ENCODE results near the gene AZU1. TPM values are rescaled to one million over a fixed set of nuclear protein-coding genes. Genes with fewer than 3 reads are reported as not detected.

Gene AZU1
- polyA plus RNA-seq, 3 donors = 2.7 to 5.7 (median 4.3) TPM

DNA sequence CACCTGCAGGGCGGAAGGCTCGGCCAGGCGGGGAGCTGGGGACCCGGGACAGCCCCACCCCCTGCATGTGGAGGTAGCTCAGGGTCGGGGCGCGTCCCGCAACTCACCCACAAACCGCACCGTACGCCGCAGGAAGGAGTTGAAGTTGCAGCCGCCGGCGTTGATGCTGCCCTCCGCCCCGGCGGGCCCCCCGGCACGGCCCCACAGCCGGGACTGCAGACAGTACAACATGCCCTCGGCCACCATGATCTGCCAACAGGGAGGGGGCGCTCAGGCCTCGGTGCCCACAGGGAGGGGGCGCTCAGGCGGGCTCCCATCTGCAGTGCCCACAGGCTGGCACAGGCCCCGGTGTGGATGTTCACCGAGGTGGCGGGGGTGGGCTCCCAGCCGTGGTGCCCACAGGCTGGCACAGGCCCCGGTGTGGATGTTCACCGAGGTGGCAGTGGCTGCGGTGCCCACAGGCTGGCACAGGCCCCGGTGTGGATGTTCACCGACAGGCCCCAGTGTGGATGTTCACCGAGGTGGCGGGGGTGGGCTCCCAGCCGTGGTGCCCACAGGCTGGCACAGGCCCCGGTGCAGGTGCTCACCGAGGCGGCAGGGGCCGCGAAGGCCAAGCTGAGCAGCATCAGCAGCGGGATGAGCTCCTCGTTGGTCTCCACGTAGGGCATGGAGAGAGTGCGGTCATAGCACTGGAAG, 12.4 kb upstream of the AZU1 start:
- Histone ChIP-seq H3K27me3 (ENCODE audit: control insufficient read depth in 2 of 2, insufficient read depth in 2 of 2, low read length in 2 of 2) (no peaks in the 10 kb centered on the region), H3K4me1 (ENCODE audit: control insufficient read depth in 1 of 2, insufficient read depth in 2 of 2, low read length in 2 of 2) (no peaks in the 10 kb centered on the region), H3K27ac (ENCODE audit: low read depth in 1 of 2, low read length in 2 of 2) (no peak overlapping the region), H4K20me1 (ENCODE audit: insufficient read depth, low read length) (peaks cover 28% of the 10 kb centered on the region), H3K4me3 (replicated peaks in 1 of 3; ENCODE audit: low read depth in 2 of 3, low read length in 3 of 3) (no peak overlapping the region), H3K9ac (ENCODE audit: insufficient read depth, low read length, poor library complexity, severe bottlenecking) (no peak overlapping the region), H2AFZ (ENCODE audit: insufficient read depth, low read depth, low read length, poor library complexity, severe bottlenecking) (no peak overlapping the region), H3K9me3 (replicated peaks in 1 of 2; ENCODE audit: control insufficient read depth in 1 of 2, insufficient read depth in 1 of 2, low read length in 2 of 2) (no peaks in the 10 kb centered on the region), H3K79me2 (ENCODE audit: insufficient read depth, low read length) (peaks cover 18% of the 10 kb centered on the region), H3K4me2 (replicated peaks; ENCODE audit: extremely low read depth, low read length, poor library complexity, severe bottlenecking) (no peak overlapping the region), H3K36me3 (replicated peaks in 1 of 2; ENCODE audit: control insufficient read depth in 1 of 2, insufficient read depth in 2 of 2, low read length in 2 of 2) (peaks cover 19 to 20% of the 10 kb centered on the region in 2 donors)
- intact Hi-C loops (cut with micrococcal nuclease) = loop anchor here in 1 of 2 donors (5.0 kb wide), 1 partner anchor 37 kb away; the partner anchor contains the start of gene ELANE
- peaks cover 0 to 1% (median 0%) of the 10 kb centered on the region in 3 donors for H3K27me3 Mint-ChIP-seq (ENCODE audit: low read depth in 3 of 3)
- no peak for DNase-seq
- TF ChIP-seq, protein P1, sequence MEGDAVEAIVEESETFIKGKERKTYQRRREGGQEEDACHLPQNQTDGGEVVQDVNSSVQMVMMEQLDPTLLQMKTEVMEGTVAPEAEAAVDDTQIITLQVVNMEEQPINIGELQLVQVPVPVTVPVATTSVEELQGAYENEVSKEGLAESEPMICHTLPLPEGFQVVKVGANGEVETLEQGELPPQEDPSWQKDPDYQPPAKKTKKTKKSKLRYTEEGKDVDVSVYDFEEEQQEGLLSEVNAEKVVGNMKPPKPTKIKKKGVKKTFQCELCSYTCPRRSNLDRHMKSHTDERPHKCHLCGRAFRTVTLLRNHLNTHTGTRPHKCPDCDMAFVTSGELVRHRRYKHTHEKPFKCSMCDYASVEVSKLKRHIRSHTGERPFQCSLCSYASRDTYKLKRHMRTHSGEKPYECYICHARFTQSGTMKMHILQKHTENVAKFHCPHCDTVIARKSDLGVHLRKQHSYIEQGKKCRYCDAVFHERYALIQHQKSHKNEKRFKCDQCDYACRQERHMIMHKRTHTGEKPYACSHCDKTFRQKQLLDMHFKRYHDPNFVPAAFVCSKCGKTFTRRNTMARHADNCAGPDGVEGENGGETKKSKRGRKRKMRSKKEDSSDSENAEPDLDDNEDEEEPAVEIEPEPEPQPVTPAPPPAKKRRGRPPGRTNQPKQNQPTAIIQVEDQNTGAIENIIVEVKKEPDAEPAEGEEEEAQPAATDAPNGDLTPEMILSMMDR (IDR thresholded peaks at IDR 0.05) = no peak
- peaks cover 10 to 29% of the 10 kb centered on the region in 2 donors for H3K36me3 Mint-ChIP-seq
- no peak overlapping the region for H3K4me3 Mint-ChIP-seq
- peaks cover 1% of the 10 kb centered on the region for H3K4me1 Mint-ChIP-seq
- WGBS (ENCODE audit: insufficient coverage) = 88% methylated on average over 46 of the region's 47 CpGs
- peaks cover 0 to 11% (median 0%) of the 10 kb centered on the region in 7 donors for H3K9me3 Mint-ChIP-seq
- no peak overlapping the region for H3K27ac Mint-ChIP-seq

DNA sequence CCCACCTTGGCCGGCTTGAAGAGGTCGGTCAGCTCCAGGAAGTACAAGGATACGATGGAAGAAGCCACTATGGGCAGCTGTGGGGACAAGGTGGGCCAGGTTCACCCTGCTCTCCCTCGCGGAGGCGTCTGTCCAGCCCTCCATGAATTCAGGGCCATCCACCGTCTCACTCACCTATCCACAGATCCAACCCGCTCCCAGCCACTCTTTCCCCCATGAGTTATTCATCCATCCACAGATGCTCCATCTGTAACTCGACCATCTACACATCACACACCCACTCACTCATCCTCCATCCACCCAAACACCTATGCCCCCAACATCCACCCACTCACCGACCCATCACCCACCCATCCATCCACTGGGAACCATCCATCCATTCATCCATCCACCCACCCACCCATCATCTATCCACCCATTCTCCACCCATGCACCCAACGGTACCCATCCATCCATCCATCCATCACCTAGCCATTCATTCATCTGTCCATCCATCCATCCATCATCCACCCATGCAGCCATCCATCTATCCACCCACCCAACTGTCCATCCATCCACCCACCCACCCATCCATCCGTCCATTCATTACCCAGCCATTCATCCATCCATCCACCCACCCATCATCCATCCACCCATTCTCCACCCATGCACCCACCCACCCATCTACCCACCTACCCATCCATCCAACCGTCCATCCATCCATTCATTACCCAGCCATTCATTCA, 11.7 kb upstream of the AZU1 start:
- H3K4me1 Mint-ChIP-seq = peaks cover 1% of the 10 kb centered on the region
- DNase-seq = no peak
- no peak overlapping the region for H3K4me2 ChIP-seq (replicated peaks; ENCODE audit: extremely low read depth, low read length, poor library complexity, severe bottlenecking)
- TF ChIP-seq, protein P1 (IDR thresholded peaks at IDR 0.05) = no peak
- 97% methylated on average over 13 of the region's 13 CpGs for WGBS (ENCODE audit: insufficient coverage)
- no peak overlapping the region for H3K4me3 ChIP-seq (replicated peaks in 1 of 3; ENCODE audit: low read depth in 2 of 3, low read length in 3 of 3)
- no peak overlapping the region for H3K9ac ChIP-seq (ENCODE audit: insufficient read depth, low read length, poor library complexity, severe bottlenecking)
- intact Hi-C loops (cut with micrococcal nuclease) = loop anchor here in 1 of 2 donors (5.0 kb wide), 1 partner anchor 36 kb away; the partner anchor contains the start of gene ELANE
- peaks cover 5 to 23% of the 10 kb centered on the region in 2 donors for H3K36me3 Mint-ChIP-seq
- H3K4me3 Mint-ChIP-seq = no peak overlapping the region
- H3K27ac Mint-ChIP-seq = no peak overlapping the region
- peaks cover 17% of the 10 kb centered on the region for H3K79me2 ChIP-seq (ENCODE audit: insufficient read depth, low read length)
- H3K36me3 ChIP-seq (replicated peaks in 1 of 2; ENCODE audit: control insufficient read depth in 1 of 2, insufficient read depth in 2 of 2, low read length in 2 of 2) = peaks cover 12 to 13% of the 10 kb centered on the region in 2 donors
- H3K27me3 ChIP-seq (ENCODE audit: control insufficient read depth in 2 of 2, insufficient read depth in 2 of 2, low read length in 2 of 2) = no peaks in the 10 kb centered on the region
- no peaks in the 10 kb centered on the region for H3K4me1 ChIP-seq (ENCODE audit: control insufficient read depth in 1 of 2, insufficient read depth in 2 of 2, low read length in 2 of 2)
- no peak overlapping the region for H2AFZ ChIP-seq (ENCODE audit: insufficient read depth, low read depth, low read length, poor library complexity, severe bottlenecking)
- H3K27ac ChIP-seq (ENCODE audit: low read depth in 1 of 2, low read length in 2 of 2) = no peak overlapping the region
- peaks cover 21% of the 10 kb centered on the region for H4K20me1 ChIP-seq (ENCODE audit: insufficient read depth, low read length)
- peaks cover 0 to 11% (median 0%) of the 10 kb centered on the region in 7 donors for H3K9me3 Mint-ChIP-seq
- H3K9me3 ChIP-seq (replicated peaks in 1 of 2; ENCODE audit: control insufficient read depth in 1 of 2, insufficient read depth in 1 of 2, low read length in 2 of 2) = no peaks in the 10 kb centered on the region
- peaks cover 0 to 1% (median 0%) of the 10 kb centered on the region in 3 donors for H3K27me3 Mint-ChIP-seq (ENCODE audit: low read depth in 3 of 3)
